ENCODE data around the gene RAPGEF4.

The RAPGEF4 gene

GRCh38 chr2:172863341-172863740 lies 127.7 kb downstream of the RAPGEF4 start:
- no peak for DNase-seq

DNA sequence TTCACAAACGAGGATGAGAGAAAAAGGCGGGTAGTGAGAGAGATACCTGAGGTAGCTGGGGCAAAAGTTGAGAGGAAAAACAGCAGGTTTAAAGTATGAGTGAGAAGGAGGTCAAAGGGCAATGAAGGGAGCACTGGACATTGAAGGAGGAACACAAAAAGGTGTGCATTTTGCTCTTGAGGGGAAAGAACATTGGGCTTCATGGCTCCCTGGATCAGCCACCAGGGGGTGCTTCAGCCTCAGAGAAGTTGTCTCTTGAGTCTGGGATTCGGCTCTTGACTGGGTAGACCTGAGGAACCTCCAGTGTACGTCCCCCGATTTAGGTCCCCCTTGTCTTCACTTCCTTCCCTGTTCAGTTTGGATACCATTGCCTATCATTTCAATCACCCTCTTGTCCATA lies 128.5 kb downstream of the RAPGEF4 start:
- DNase-seq, result peak; percentile 60

- DNase-seq, result no peak
Measured at GRCh38 chr2:172865422-172865821, 129.8 kb downstream of the RAPGEF4 start.

- DNase-seq, result no peak
Measured at GRCh38 chr2:172869861-172870260, 134.2 kb downstream of the RAPGEF4 start.

DNA sequence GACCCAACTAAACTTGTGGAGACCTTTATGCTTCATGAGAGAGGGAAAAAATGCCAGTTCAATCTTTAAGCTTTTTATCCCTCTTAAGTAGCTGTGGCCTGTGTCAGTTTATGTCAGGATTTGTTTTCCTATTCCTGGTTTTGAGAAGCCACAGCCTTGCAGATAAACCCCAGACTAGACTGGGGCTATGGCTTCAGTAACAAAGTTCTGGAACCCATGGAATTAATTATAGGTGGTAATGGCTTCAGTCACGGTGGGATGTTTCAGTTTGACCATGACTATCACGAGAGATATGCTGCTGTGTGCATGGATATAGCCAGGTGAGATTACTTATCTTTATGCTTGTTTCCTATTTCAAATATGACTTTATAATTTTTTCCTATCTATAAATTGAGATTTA lies 134.8 kb downstream of the RAPGEF4 start:
- DNase-seq, result no peak

DNA sequence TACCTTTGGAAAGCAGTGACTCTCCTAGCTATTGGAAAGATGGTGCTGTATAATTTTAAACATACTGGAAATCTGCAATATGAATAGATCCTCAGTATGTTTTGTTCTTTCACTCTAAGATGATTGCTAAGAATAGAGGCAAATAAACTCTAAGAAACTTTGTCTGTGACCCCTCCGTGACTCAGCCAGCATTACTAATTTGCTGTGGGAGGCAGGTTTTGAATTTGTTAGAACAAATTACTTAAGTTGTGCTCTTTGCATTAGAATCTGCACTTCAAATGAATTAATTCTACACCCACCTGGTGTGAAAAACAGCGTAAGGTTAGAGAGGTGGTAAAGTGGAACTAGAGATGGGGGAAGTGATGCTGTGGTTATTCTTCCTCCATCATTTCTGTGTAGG lies 142.2 kb downstream of the RAPGEF4 start:
- no peak for DNase-seq

DNA sequence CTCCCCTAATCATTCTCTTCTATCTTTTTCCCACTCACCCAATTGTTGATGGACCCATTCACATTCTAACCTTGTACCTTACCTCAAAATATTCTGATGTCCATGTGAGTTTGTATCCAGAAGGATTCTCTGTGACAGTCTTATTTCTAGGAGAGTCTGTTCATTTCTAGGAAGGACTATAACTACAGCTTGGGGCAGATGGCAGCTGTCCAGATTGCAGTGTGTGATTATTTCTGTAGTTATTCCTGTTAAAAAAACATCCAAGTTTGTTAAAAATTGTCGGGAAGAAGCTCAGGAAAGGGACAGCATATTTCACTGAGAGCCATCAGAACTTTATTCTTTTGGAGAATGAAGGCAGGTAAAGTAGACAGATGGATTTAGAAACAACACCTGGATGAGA lies 142.6 kb downstream of the RAPGEF4 start:
- DNase-seq, result no peak

GRCh38 chr2:172884336-172884735 lies 148.7 kb downstream of the RAPGEF4 start:
- DNase-seq, result no peak

GRCh38 chr2:172885996-172886395 lies 150.4 kb downstream of the RAPGEF4 start:
- DNase-seq, result no peak

DNA sequence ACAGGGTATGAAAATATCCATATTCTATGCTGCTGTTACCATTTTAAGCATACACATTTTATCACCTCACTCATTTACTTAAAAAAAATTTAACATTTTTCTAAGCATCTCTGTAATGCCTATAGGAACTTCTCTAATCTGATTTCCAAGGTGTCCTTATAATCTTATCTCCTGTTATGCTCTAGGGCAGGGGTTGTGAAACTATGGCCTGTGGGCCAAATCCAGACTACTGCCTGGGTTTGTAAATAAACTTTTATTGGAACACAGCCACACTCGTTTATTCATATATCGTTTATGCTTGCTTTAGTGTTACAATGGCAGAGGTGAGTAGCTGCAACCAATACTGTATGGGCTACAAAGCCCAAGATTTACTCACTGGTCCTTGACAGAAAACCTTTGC lies 151.6 kb downstream of the RAPGEF4 start:
- no peak for DNase-seq

DNA sequence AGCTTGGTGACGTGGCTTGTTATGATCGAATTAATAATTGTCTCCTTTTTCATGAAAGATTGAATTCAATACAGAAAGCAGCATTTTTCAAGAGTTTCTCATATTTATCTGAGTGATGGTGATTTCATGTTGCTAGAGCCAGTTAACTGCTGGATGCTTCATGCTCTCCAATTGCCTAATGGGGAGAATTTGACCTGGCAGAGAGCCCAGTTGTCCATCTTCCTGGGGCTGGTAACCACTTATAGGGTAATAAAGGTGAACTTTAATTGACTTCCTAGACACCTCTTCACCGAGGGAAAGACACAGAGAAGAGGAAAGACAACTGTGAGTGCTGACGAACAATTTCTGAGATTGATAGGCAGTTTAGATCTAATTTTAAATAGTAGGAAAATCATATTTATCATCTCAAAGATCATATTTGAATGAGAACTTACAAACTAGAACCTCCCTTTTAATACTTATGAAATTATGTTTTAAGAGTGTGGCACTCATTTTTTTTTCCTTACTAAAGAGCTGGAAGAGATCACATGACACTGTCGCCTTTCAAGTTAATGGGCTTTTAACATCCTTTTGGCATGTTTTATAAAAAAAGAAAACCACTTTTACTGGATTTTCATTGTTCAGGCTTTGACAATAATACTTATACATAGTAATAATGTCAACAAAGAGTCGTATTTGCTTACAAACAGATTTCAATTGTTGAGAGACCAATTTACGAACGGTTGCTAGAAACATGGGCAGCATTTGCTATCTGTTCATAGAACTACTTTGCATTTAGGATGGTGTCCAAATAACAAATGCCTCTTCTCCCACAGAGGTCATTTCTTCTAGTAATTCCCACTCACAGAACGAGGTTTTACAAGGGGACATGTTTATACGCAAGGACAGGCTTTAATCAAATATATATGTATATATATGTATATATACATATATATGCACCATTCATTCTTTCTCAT lies 153.3 kb downstream of the RAPGEF4 start:
- DNase-seq, result no peak

- DNase-seq, result no peak
Measured at GRCh38 chr2:172889768-172890430, 154.3 kb downstream of the RAPGEF4 start.

- no peak for DNase-seq
Measured at GRCh38 chr2:172893111-172893510, 157.5 kb downstream of the RAPGEF4 start.

- no peak for DNase-seq
Measured at GRCh38 chr2:172893671-172894070, 158.0 kb downstream of the RAPGEF4 start.

GRCh38 chr2:172894689-172895387 lies 159.2 kb downstream of the RAPGEF4 start:
- DNase-seq, result no peak

DNA sequence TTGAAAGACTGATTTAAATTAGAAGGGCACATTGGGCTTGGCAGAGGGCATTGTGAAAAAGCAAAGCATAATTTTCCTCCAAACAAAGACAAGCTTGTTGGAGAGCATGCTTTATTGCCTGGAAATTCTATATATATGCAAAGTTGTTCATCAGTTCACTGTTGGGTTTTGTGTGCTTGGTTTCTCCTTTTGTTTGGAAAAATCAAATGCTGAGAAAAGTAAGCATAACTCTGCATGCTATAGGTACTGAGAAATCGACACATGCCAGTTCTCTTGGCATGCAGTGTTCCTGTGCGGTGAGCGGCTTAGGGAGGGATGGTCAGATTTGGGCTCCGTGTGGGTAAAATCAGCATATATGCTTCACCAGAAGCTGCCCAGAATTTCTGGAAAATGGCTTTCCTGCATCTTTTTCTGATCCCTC lies 161.0 kb downstream of the RAPGEF4 start:
- no peak for DNase-seq

GRCh38 chr2:172900871-172901270 lies 165.2 kb downstream of the RAPGEF4 start:
- DNase-seq, result no peak

DNA sequence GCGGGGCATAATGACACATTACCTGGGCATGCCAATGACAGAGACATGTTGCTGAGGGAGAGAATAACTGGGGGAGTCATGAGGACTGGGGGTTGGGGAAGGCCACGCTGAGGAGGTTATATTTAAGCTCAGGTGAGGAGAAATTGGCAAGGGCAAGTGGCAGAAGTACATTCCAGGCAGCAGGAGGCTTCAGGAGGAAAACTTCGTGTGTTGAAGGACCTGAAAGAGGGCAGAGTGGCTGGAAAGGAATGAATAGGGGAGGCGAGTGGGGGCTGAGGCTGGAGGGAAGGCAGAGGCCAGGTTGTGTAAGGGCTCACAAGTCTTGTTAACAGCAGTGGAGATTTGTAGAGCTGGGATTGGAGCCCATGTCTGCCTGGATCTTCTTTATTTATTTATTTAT lies 166.3 kb downstream of the RAPGEF4 start:
- no peak for DNase-seq

DNA sequence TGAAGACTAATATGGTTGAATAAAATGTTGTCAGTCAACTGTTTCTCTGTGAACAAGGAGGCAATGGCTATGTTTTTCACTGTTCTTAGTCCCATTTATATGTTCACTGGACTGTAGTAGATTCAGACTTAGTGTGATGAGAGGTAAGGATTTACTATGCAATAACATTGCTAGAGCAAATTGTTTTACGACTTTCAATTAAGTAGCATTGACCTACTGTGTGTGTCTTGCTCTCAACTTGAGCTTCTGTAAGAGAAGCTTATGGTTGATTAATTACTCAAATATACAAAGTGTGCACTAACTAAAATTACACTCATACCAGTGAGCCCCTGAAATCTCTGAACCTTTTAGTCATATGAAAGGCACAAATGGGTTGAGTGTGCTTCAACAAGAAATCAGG lies 168.6 kb downstream of the RAPGEF4 start:
- DNase-seq, result no peak

DNA sequence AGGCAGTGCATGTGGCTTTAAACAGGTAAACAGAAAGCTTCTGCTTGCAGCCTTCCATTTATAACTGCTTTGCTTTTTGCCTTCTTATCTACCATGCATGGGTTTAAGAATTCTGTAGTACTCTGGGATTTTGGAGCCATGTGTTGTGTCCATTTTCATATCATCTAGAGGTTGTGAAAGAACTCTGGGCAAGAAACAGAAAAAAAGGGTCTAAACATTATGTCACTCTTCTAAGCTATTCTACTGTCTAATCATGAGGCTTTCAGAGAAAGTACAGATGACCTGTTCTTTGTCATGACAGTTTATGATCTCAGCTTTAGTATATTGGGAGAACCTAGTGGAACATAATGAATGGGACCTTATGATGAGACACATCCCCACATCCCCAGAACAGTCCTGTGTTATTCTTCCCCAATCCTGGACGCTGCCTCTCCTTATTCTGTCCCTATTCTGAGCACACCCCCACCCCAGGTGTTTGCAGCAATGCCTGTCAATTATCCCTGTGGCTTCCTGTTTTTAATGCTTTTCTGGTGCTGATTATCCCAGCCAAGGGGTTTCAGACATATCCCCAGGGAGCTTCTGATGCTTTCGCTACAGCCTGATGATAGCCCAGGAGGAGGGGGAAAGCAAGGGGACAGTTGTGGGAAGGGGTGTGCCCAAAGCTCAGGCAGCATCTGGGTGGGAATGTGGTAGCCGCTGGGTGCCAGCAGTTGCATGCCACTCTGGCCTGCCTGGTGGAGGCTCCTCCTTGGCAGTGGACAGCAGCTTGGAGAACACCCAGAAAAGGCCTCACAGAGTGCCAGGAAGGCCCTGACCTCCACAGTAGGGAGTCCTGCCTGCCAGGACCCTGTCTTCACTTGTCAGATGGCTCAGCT lies 170.5 kb downstream of the RAPGEF4 start:
- no peak for DNase-seq

DNA sequence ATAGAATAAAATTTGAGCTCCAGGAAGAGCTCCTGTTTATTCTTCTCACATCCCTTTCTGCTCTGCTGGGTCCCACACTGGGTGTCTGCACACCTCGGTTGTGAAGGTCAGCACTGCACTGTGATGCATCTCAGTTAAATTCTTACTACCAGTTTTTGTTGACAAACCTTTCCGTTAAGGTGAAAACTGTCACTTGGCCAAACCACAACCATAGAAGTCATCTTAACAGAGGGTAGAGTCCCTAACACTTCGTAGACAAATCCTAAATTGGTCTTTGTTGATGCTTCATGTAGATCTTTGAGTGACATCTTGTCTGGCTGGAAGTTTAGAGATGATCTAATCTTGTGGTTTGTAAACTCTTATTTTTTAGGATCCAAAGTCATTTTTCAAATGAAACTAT lies 172.6 kb downstream of the RAPGEF4 start:
- DNase-seq, result no peak

- DNase-seq, result no peak
Measured at GRCh38 chr2:172909454-172909853, 173.8 kb downstream of the RAPGEF4 start.

DNA sequence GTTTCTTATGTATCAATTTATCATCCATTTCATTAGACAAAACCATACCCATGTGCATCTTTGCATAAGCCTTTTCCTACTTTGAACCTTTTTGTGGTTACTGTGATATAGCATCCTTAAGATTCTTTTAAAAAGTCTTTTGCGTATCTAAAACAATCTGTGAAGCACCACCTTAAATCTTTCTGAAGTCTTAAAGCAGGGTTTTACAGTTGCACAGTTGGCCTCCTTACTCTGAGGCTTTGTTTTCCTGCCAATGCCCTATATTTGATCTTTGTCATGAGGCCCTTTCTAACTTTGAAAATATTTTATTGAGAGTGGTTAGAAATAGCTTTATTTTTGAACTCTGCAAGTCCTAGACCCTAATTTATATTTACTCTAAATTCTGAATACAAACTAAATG lies 176.6 kb downstream of the RAPGEF4 start:
- no peak for DNase-seq

All from CD4-positive, alpha-beta T cell treated with Interleukin-17A for 4 hours (primary cell).